ENCODE data around the gene ITPRID1. TPM values are rescaled to one million over a fixed set of nuclear protein-coding genes. Genes with fewer than 3 reads are reported as not detected.

Gene ITPRID1
- total RNA-seq, result 5.3 TPM

GRCh38 chr7:31513790-31514189 is at the start of gene ITPRID1:
Gene ITPRID1 (plus strand): TSS chr7:31514090. CDS start chr7:31553025, 38,935 bp downstream.

DNA sequence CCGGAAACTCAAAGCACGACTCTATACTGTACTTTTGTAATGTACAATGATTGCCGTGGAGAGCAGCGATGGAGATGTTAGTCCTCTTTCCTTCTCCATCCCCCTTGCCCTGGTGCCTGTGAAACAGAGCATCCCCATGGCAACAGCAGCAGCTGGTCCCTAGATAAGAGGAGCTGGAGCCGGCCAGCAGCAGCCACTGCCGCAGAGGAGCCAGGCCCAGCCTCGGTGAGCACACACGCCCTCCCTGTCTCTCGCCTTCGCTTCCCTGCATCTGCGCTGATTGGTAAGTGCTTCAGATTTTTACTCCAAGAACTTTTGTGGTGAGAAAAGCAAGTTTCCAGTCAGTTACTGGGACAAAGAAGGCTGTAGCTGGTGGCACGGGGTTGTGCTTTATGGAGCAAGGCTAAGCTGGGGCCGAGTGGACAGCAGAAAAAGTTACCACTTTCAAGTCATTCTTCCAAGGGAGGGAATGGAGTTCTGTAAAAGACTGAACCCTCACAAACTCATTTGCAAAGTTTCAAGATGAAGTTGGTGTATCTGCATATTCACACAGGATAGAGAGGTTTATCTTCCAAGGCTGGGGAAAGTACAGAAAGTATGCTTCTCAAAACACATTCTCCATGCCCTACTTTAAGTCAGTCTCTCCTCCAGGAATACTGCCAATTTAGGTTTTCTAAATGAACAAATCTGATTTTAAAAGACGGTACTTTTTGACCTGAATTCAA is 173.3 kb downstream of the ITPRID1 start, which contains the start of gene PPP1R17:
PPP1R17 (plus strand) TSS at position 192 of the 725 bp plus-strand sequence. CDS start 5,227 bp downstream, outside the sequence.

Other genes starting within 250 kb of the ITPRID1 start
- gene NEUROD6, start 173.4 kb upstream of the ITPRID1 start, total RNA-seq, result 439 TPM
- gene PPP1R17, start 173.1 kb downstream of the ITPRID1 start, total RNA-seq, result 5.0 TPM